Head of caudate nucleus (tissue), 42 donors: Measurements from ENCODE around the gene RBPMS2.

ENCODE experiments used
- DNase-seq, 42 donors: peaks; one replicate each; pipeline versions ENCODE4 v3.0.0 to v3.0.0-alpha.2; 2020 to 2021; ENCODE audit warnings: mixed read lengths in 7 of 42
- intact Hi-C: fragments of 100-400 bp; cut with DNase I; formaldehyde crosslinking; loops from one replicate; pipeline ENCODE4 v1.15.0; 2022

The RBPMS2 gene

DNA sequence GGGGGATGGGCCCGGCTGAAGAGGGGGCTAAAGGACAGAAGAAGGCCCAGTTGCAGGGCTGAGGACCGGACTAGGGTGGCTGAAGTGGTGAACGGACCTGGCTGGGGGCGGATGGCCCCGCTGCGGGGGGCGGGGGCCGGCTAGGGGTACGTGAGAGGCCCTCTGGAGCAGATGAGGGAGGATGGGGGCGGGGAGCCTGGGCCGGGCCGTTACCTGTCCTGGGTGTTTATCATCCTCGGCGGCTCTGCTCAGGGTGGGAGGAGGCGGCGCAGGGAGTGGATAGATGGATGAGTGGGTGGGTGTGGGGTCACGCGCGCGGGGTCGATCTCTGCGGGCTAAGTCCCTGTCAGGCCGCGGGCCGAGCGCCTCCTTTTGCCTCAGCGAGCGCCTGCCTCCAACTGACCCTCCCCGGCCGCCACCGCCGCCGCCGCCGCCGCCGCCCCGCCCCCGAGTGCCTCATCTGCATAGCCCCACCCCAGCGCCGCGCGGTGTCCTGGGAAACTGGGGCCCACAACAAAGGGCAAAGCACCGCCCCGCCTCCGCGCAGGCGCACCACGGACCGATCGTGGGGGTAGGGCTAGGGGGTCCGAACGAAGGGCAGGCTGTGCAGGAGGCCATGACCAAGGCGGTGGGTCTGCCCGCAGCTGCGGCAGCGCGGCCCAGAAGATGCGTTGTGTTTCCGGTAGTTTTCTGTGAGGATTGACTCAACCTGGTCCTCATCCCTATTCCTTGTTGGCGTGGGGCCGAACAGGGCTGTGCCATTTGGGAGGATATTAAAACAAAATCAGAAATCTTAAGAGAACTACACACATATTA, 72.4 kb downstream of the RBPMS2 start:
- peak; percentile 95 to 100 (median 99) for DNase-seq

DNA sequence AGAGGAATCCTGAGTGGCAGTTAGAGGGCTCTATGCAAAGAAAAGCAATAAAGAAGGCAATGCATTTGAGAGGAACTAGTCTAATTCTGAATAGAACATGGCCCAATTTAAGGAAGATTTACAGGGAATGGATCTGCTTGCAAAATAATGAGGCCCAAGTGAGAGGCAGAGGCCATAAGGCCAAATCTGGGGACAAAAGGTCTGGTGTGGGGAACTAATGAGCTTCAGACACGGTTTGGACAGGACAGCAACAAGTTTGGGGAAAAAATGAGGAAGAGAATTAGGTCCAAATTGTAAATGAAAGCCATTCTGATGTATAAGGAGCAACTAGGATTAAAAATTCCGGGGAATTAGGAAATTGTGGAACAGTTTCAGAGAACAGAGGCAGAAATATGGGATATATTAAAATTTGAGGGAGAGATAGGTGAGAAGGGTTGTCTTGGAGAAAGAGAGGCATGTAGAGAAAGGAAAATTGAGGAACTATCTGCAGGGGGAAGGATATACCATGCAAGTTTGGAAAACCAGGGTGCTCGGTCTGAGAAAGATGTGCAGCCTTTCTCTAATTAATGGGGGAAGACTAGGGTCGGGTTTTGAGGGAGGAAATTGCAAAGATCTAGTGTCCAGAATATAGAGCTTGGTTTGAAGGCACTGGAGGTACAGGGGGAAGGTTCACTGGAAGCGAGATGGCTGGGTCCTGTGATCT, 73.8 kb downstream of the RBPMS2 start:
- intact Hi-C loops, result no loop called here

More for the DNA sequence above, 72.4 kb downstream of the RBPMS2 start:
- intact Hi-C loops, result no loop called here

DNA sequence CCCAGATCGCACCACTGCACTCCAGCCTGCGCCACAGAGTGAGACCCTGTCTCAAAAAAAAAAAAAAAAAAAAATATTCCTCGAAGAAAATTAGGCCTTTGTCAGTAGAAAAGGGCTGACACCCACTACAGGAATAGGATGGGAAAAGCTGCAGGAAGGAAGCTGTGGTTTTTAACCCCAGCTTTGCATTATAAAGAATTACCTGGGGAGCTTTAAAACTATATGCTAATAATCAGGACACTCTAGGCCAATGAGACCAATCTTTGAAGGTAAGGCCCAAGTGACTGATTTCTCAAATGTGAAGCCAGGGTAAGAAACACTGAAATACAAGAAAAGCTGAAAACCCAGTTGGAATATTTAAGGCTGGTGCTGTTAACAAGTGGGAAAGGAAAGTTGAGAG, 74.3 kb downstream of the RBPMS2 start:
- no peak for DNase-seq
- intact Hi-C loops, result no loop called here

More for the DNA sequence above, 73.8 kb downstream of the RBPMS2 start:
- no peak for DNase-seq

DNA sequence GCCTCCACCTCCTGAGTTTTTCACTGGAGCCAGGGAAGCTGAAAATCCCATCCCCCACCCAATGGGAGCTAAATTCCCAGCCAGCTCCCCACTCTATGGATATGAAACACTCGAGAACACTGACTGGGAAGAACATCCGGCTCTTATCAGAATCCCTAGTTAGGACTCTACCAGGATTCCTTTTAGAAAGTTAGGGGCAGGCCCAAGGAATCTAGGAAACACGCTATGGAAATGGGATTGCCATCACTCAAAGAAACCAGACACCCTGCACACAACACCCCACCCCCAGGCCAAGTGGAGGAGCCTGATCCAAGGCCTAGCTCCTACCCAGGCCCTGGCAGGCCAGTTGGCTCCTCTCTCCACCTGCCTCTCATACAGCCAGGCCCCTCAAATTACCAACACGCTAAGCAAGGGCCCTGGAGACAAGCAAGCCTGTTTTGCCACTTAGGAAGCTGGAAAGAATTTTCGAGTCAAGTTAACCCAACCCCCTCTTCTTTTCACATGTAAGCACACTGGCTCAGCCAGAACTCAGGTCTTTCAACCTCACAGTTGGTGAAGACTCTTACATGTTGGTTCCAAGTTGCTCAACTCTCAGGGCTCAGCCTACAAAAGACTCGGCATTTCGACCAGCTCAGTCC, 75.5 kb downstream of the RBPMS2 start:
- intact Hi-C loops, result no loop called here
- peak in 18 of 42 donors; percentile 19 to 69 (median 48) for DNase-seq

DNA sequence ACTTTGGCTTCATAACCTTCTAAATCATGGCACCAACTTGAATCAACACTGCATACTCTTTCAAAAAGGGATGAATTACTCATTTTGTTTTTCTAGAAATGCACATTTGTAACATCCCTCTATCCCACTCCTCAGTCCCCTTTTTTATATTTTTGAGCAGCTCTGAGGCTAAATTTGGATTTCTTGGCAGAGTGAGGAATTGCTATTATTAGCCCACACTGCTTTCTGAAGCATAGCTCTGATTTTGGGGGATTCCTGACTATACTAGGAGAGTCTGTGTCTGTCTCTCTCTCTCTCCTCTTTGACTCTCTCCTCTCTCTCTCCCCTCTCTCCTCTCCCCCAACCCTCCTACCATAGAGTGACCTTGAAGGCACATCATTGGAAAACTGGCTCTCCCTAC, 76.6 kb downstream of the RBPMS2 start:
- no peak for DNase-seq
- intact Hi-C loops, result no loop called here

DNA sequence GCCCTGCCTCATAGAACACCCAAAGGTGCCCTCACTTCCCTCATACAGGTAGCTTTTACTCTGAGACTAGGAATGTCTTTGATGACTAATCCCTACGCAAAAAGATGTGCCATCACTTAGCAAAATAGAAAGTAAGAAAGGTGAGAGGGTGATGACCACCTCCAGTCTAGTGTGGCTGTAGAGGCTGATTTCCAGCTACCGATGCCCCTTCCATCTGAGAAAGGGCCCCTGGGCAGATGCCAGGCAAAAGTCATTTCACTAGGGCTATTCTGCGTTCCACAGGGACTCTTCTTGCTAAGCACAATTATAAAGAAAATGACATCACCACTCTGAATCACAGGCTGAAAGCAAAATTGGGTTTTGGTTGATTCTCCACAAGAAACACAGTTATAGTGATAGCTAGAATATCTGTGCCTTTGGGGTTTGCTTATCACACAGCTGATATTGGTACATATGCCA, 77.4 kb downstream of the RBPMS2 start:
- DNase-seq, result peak in 3 of 42 donors; percentile 15 to 52 (median 41)
- intact Hi-C loops, result no loop called here

DNA sequence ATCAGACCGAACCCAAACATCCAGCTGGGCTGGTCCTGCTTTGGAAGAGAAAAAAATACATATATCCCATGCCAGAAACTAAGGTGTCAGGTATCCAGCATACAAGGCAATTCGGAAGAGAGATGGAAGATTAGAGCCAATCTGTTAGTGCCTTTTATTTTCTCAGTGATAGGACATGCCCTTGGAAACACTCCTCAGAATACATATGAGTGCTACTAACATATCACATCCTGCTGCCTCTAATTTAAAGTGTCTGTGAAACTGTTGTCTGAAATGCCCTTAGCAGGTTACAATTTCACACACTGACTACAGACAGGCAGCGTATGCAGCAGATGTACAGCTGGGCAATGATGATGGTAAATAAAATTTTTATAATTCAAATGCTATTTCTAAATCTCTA, 78.9 kb downstream of the RBPMS2 start:
- intact Hi-C loops, result no loop called here
- no peak for DNase-seq

DNA sequence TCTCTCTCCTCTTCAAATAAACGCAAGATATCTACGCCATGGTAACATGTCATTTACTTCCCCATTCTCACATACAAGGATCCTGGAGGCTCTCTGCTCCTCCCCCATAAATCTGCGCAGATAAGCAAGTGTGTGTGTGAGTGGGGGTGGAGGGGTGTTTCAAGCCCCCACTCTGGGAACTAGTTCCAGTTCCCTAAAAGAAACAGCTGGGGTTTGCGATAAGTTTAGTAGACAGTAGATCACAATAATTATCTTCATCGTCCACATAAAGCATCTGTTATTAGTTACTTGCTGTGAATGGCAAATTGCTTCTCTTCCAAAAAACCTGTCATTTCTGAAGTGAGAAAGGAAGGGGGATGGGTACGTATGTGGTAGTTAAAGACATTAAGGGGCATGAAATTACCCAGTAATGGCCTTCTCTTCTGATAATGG, 79.8 kb downstream of the RBPMS2 start:
- DNase-seq, result peak in 11 of 42 donors; percentile 28 to 61 (median 48)
- intact Hi-C loops, result no loop called here

DNA sequence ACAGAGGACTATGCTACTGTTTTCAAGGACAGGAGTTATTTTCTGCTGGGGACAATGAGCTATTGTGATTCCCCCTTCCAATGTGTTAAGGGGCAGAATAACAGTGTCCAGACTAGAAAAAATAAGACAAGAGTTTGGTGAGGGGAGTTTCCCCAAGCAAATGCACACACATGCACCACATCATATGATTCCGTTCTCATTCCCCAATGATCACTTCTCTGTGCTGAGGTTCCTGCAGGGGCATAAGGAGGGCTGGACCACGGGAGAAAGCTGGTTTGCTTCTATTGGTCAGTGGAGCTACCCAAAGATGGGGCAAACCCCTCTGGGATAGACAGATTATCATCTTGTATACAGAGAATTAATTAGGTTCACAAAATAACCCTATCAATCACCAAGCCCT, 80.6 kb downstream of the RBPMS2 start:
- DNase-seq, result peak in 6 of 42 donors; percentile 24 to 57 (median 32)
- intact Hi-C loops, result no loop called here

DNA sequence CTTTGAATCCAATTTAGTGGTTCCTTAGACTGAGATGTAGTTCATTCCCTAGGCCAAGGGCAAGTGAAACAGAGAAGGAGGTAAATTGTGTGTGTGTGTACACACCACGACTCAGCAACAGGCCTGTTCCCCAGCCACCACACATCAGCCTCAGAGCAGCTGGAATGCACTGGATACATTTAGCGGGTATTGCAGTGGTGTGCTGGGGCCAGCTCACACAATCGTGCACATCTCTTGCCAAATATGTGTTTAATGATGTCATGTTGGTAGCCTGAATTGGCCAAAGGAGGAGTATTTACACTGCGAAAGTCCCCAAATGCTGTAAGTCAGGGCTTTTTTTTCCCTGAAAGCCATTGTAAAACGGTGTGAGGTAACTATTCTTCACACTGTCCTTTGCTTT, 82.3 kb downstream of the RBPMS2 start:
- peak in 12 of 42 donors; percentile 35 to 73 (median 49) for DNase-seq
- intact Hi-C loops, result no loop called here

DNA sequence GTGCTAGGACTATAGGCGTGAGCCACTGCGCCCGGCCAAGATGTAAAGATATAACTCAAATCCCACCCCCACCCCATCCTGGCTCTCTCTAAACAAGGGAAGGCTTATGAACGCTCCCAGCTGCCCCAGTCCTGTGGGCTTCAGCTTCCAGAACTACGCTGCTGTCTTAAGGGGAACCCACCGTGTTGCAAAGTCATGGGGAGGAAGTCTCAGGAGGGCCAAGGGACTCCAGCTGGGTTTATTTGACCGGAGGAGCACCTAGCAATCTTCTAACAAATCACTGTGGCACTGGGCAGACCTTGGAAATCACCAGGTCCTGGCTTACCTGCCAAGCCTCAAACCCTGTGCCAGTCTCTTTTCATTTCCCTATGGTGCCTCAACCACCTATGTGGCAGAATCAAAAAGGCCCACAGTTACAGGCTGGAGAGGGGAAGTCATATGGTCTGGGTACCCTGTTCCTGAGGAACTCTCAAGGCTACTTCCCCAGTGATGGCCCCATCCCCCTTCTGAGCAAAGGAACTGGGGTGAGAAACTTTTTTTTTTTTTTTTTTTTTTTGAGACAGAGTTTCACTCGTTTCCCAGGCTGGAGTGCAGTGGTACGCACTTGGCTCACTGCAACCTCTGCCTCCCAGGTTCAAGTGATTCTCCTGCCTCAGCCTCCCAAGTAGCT, 83.4 kb downstream of the RBPMS2 start:
- DNase-seq, result peak in 12 of 42 donors; percentile 21 to 64 (median 44)
- intact Hi-C loops, result no loop called here

DNA sequence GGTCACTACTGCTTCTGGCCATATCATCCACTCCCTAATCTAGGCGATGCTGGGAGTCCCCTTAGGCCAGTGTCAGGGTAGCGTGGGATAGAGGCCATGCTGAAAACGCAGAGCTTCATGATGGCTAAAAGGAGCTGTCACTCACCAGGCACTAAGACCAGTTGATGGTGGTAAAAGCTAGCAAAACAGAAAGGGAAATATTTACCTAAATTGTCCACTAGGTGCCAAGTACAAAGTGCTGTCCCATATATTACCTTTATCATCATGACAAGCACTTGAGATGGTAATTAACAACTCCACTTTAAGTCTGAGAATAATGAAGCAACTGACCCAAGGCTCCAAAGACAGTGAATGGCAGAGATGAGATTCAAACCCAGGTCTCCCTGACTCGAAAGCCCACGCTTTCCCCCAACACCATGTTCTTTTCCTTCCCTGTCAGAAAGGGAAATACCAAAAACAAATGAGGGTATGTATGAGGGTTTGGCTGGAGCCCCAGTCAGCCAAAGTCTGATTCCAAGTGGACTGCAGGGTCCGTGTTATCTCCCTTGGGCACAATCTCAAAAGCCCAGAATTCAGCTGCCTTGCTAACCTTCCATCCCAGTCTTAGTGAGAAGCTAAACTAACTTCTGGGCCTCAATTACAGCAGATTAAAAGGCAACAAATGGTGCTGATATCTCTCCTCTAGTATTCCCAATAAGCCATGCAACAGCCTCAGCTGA, 84.7 kb downstream of the RBPMS2 start:
- intact Hi-C loops, result no loop called here
- DNase-seq, result no peak

DNA sequence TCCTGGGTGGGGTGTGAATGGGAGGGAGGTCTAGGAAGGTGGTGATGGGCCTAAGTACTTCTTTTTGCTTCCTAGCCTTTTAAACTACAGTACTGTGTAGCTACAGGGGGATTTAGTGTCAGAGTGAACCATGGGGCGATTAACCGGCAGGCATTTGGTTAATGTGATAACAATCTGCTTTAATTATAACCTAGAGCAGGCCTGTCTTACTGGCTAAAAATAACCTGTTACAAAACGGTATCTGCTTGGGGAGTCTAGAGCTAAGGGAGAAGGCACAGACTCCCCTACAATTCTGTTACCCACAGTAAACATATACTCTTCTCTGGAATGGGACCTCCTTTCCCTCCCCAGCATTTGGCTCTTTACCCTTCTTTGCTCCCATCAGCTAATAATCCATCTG, 85.4 kb downstream of the RBPMS2 start:
- no peak for DNase-seq
- intact Hi-C loops, result no loop called here
